VCaP (cell line): Measurements from ENCODE around the gene RUVBL1.

Experiments
- H3K27ac ChIP-seq: fragments of 450-650 bp; 2 replicates; pipeline ENCODE4 v1.5.1; 2017
- CTCF ChIP-seq: fragments of 450-650 bp; conservative IDR thresholded peaks from 2 replicates; pipeline ENCODE4 v1.5.1; 2017; ENCODE audit warnings: mild to moderate bottlenecking, moderate library complexity

Gene RUVBL1

DNA sequence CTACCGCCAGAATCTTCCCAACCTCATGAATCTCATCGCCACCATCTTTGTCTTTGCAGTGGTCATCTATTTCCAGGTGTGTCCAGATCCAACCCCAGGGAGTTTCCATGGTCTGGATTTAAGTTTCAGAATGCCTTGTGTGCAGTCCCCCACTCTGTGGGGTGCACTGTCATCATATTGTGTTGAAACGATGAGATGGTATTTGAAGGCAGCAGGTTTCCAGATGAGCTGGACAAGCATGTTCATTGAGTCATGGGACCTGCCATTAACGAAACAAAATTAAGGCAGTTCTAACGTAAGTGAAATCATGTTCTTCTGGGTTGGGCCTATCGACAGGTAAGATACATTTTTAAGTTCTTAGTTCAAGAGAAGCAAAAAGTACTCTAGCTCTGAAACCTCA lies 58.6 kb downstream of the RUVBL1 start:
- H3K27ac ChIP-seq: peak overlapping the region; percentile 27
- TF ChIP-seq CTCF: no peak

DNA sequence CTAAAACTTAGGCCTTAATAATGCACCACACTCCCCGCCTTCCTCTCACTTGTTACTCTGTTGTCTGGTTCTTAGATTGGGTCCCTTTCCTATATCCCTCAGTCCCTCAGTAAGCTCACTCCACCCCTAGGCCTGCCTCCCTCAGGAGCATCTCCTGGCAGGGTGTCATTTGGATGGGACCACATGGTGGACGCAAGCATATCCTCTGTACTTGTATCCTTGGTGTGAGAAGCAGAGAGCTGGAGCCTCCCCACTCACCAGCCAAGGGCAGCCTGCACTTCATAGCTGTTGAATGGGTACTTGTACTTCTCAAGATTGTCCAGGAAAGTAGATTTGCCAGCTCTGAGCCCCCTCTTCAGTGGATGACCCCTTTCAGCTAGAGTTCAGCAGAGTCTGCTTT lies 59.7 kb downstream of the RUVBL1 start:
- no peak for TF ChIP-seq CTCF
- H3K27ac ChIP-seq: no peak overlapping the region

GRCh38 chr3:128062033-128062745 lies 61.4 kb downstream of the RUVBL1 start:
- TF ChIP-seq CTCF: no peak
- H3K27ac ChIP-seq: no peak overlapping the region

DNA sequence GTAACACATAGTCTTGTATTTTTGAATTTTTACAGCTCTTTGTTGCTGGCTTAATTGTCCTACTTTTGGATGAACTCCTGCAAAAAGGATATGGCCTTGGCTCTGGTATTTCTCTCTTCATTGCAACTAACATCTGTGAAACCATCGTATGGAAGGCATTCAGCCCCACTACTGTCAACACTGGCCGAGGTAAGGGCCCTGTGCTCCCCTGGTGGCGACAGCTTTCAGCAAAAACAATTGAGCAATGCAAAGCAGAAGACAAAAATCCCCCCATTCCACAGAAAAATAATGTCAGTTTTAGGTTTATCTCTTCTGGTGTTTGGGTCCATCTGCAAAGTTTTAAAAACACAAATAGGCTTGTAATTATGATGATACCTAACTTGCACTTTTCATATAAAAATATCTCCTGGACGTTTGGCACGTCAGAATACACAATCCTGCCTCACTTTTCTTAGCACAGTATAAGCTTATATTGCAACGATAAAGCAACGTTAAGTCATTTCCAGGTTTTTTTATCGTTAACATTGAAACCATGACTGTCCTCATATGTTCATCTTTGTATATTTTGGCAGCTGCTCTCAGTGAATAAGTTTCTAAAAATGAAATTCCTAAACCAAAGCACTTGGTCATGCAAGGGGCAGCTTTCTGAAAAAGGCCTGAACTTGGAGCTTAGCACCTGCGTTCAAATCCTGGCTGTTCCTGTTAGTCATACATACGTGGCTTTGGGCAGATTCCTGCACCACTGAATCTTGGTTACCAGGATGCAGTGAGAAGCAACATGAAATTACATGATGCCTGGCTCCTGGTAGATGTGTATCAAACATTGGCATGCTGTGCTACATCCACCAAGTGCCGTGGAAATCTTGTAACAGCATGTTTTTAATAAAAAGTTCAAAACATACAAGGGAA lies 62.9 kb downstream of the RUVBL1 start:
- no peak overlapping the region for H3K27ac ChIP-seq
- TF ChIP-seq CTCF: no peak

- no peak overlapping the region for H3K27ac ChIP-seq
- TF ChIP-seq CTCF: no peak
Measured at GRCh38 chr3:128056258-128056657, 67.4 kb downstream of the RUVBL1 start.

GRCh38 chr3:128054367-128054766 lies 69.2 kb downstream of the RUVBL1 start:
- TF ChIP-seq CTCF: no peak
- H3K27ac ChIP-seq: peak overlapping the region; percentile 88; the same call in 1 of the 2 replicates

DNA sequence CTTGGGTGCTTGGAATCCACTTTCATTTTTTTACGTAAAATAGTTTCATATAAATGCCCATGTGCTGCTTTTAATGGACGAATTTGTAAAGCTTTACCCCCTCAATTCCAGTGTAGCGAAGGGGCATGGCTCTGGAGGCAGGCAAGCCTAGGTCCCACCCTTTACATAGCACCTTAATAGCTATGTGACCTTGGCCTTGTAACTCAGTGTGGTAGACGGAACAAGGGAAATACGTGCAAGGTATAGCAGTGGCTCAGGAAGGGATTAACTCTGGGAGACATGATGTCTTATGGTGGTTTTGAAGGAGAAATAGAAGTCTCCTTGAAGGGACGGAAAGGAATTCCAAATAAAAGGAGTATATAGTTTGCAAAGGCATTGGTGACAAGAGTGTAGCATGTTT lies 70.0 kb downstream of the RUVBL1 start:
- no peak for TF ChIP-seq CTCF
- peak overlapping the region; percentile 88; the same call in 1 of the 2 replicates for H3K27ac ChIP-seq
